Thymus (tissue), 11 donors: ENCODE measurements around the gene PDP2. TPM values are rescaled to one million over a fixed set of nuclear protein-coding genes. Genes with fewer than 3 reads are reported as not detected.
"Not testable (repeated sequence)": the region's sequence is repeated elsewhere in the genome, so short reads cannot be mapped to it uniquely, and the experiment has no call there.

Experiments
- DNase-seq, 9 donors: peaks; one replicate each; pipeline ENCODE4 v3.0.0-alpha.2; 2013; ENCODE audit warnings: low spot score in 9 of 9, low read depth in 6 of 9, missing footprints in 1 of 9
- H3K27ac ChIP-seq, 2 donors: one replicate each; pipeline ENCODE4 v1.5.1; 2013; ENCODE audit warnings: control low read depth in 1 of 2, low read depth in 1 of 2, low read length in 1 of 2, mild to moderate bottlenecking in 1 of 2, moderate library complexity in 1 of 2
- H3K27me3 ChIP-seq, 2 donors: one replicate each; pipeline ENCODE4 v1.5.1; 2013; ENCODE audit warnings: low read length in 1 of 2; ENCODE audit not compliant: control insufficient read depth in 2 of 2, insufficient read depth in 1 of 2
- H3K36me3 ChIP-seq, 2 donors: one replicate each; pipeline ENCODE4 v1.5.1; 2013; ENCODE audit warnings: low read length in 1 of 2, mild to moderate bottlenecking in 1 of 2, moderate library complexity in 1 of 2; ENCODE audit not compliant: control insufficient read depth in 2 of 2, insufficient read depth in 2 of 2
- H3K4me1 ChIP-seq, 2 donors: one replicate each; pipeline ENCODE4 v1.5.1; 2013; ENCODE audit warnings: low read length in 2 of 2; ENCODE audit not compliant: control insufficient read depth in 2 of 2, insufficient read depth in 2 of 2
- H3K4me3 ChIP-seq, 2 donors: one replicate each; pipeline ENCODE4 v1.5.1; 2013; ENCODE audit warnings: low read length in 2 of 2, control low read depth in 1 of 2, mild to moderate bottlenecking in 1 of 2
- H3K9me3 ChIP-seq, 2 donors: one replicate each; pipeline ENCODE4 v1.5.1; 2013; ENCODE audit warnings: low read length in 1 of 2, mild to moderate bottlenecking in 1 of 2; ENCODE audit not compliant: control insufficient read depth in 2 of 2, insufficient read depth in 1 of 2
- WGBS: extraction: QIAGEN DNeasy Blood & Tissue Kit; methylation state at CpG from one replicate; pipeline ENCODE4 v1.1.7; 2013; 5-methylcytosine and 5-hydroxymethylcytosine counted together
- polyA plus RNA-seq: library from polyadenylated mRNA; stranded (reverse); fragments of 200-250 nt; gene quantifications from one replicate; pipeline ENCODE4 v1.2.3, GENCODE V29; 2013
- total RNA-seq: library from RNA; stranded (reverse); fragments of 120-200 nt; gene quantifications from one replicate; pipeline ENCODE4 v1.2.4, GENCODE V29; 2013
- donor health status: healthy.

The PDP2 gene
- total and polyA plus RNA-seq, 2 donors, result 2.5 to 2.8 TPM

DNA sequence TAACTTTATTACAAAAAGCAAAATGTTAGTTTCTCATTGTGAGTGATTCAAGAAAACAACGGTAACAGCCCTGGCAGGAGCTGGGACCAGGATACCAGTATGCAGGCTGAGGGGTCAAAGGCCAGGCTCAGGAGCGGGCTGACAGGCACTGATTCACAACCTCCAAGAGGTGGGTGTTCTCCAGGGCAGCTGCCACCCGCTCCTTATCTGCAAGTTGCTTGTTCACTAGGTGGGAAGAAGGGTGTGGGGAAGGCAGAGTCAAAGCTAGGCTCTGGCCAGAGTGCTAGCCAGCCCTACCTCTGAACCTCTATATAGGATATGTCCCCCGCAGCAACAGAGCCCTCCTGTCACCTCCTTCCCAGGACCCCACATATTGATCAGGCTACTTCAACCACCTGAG, 51.8 kb downstream of the PDP2 start:
- Histone ChIP-seq H3K9me3 (no peaks in the 10 kb centered on the region), H3K4me1 (peaks cover 15 to 16% of the 10 kb centered on the region in 2 donors), H3K27ac (no peak overlapping the region), H3K36me3 (peaks cover 7 to 9% of the 10 kb centered on the region in 2 donors), H3K4me3 (no peak overlapping the region), H3K27me3 (peaks cover 2 to 11% of the 10 kb centered on the region in 2 donors)
- DNase-seq, result no peak
- WGBS, result over 99% methylated on average over 4 of the region's 4 CpGs

DNA sequence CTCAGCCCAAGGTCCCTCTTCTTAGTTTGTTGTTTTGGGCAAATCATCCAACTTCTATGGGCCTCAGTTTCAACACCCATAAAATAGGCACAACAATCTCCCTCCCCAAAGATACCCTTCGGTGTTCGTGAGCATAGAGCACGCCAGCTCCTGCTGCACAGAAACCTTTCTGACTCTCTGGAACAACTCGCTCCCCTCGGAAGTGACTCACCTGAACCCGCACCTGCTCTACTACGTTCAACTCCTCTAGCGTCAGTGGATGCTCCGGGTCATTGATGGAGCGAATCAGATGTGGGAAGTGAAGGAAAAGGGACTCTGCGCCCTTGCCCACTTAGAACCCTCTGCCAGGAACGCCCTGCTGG, 53.4 kb downstream of the PDP2 start:
- peaks cover 12 to 13% of the 10 kb centered on the region in 2 donors for H3K36me3 ChIP-seq
- H3K27me3 ChIP-seq, result no peaks in the 10 kb centered on the region
- 4% methylated on average over 12 of the region's 12 CpGs for WGBS
- H3K4me3 ChIP-seq, result peak overlapping the region; percentile 87 to 97
- DNase-seq, result no peak
- H3K4me1 ChIP-seq, result peaks cover 15 to 16% of the 10 kb centered on the region in 2 donors
- peak overlapping the region; percentile 79 to 95 for H3K27ac ChIP-seq
- no peaks in the 10 kb centered on the region for H3K9me3 ChIP-seq

DNA sequence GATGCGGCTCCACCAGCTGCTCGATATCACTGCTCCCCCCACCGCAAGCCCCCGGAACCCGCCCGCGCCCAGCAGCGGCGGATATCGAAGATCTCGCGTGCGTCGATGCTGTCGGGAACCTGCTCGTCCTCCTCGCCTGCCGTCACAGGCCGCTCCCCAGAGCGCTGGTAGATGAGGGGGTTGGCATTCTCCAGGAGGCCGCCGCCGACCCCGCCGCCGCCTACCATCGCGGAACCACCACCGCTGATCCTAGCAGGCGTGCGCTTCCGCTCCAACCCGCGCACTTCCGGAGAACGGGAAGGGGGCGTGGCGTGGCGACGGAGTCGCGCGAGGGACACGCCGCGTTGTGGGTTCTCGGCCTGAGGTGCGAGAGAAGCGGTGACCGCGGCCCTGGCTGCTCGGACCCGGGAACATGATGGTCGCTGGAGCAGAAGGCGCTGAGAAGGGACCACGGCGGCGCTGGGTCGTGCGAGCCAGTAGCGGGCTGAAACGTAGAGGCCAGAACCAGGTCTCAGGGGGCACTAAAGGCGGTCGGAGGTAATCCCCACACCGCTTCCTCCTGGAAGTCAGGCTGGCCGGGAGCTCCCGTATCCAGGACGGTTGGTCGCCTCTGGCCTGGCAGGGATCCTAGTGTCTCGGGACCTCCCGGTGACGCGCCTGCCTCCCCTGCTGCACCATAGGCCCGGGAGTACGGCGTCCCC, 54.0 kb downstream of the PDP2 start, which contains the start of gene CIAO2B:
Gene CIAO2B, minus strand, starts transcription at position 265 of the 701 bp plus-strand sequence. Its CDS starts 38 bp downstream, at position 227.
- peak; percentile 64 to 91 (median 81) for DNase-seq
- no peaks in the 10 kb centered on the region for H3K9me3 ChIP-seq
- peak within 1 kb of the TSS; percentile 87 to 97 for H3K4me3 ChIP-seq
- peaks cover 12 to 14% of the 10 kb centered on the region in 2 donors for H3K36me3 ChIP-seq
- under 1% methylated on average over 76 of the region's 76 CpGs for WGBS
- peak within 1 kb of the TSS; percentile 79 to 95 for H3K27ac ChIP-seq
- no peaks in the 10 kb centered on the region for H3K27me3 ChIP-seq
- H3K4me1 ChIP-seq, result peaks cover 15 to 16% of the 10 kb centered on the region in 2 donors

DNA sequence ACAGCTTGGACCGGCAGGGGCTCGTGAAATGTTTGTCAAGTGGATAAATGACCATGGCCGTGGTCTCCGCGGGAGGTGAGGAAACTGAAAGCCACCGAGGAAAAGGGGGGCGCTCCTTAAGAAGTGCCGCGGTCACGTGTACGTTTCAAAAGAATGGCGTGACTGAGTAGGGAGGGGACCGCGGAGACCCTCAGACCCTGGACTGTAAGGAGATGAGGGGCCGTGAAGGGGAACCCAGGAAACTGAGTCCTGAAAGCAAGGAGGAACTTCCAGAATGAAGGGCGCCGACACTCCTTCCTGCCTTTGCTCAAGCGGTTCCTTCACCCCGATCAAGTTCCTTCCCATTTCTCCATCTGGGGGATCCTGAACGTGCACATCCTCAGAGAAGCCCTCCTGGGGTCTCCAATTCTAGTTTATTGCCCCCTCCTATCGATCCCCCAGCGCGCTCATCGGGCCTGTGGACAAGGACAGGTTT, 54.6 kb downstream of the PDP2 start:
- Histone ChIP-seq H3K27ac (peak overlapping the region; percentile 79 to 95), H3K4me3 (peak overlapping the region; percentile 87 to 97), H3K4me1 (peaks cover 15 to 16% of the 10 kb centered on the region in 2 donors), H3K36me3 (peaks cover 13 to 20% of the 10 kb centered on the region in 2 donors)
- not testable (repeated sequence) for DNase-seq, H3K27me3 ChIP-seq, H3K9me3 ChIP-seq
- WGBS, result 3% methylated on average over 21 of the region's 24 CpGs

DNA sequence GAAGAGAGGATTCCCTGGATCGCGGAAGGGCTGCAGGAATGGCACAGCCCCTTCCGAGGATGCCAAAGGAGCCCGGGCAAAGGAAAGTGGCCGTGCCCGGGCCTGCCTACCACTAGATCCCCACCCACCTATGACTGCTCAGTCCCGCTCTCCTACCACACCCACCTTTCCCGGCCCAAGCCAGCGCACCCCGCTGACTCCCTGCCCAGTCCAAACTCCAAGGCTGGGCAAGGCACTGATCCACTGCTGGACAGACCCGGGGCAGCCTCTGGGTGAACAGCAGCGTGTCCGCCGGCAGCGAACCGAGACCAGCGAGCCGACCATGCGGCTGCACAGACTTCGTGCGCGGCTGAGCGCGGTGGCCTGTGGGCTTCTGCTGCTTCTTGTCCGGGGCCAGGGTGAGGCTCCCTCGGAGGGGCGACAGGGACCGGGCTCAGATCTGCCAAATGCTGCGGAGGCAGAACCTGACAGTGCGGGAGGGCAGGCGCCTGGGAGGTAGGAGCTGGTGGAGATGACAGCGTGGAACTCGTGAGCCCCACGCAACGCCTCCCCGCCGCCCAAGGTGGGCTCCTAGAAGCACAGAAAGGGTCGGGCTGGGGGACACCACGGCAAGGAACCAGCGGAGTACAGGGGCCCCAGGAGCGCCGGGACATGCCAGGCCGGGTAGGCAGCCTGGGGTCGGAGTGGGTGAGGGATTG, 55.1 kb downstream of the PDP2 start, which contains the start of gene CES2:
Gene CES2, plus strand, starts transcription at position 203 of the 698 bp plus-strand sequence. Its CDS starts 120 bp downstream, at position 323.
- Histone ChIP-seq H3K4me1 (peaks cover 15 to 16% of the 10 kb centered on the region in 2 donors), H3K27me3 (no peaks in the 10 kb centered on the region), H3K4me3 (peak within 1 kb of the TSS; percentile 87 to 97), H3K9me3 (no peaks in the 10 kb centered on the region), H3K36me3 (peaks cover 18 to 23% of the 10 kb centered on the region in 2 donors), H3K27ac (peak within 1 kb of the TSS; percentile 79 to 95)
- DNase-seq, result no peak
- WGBS, result 78% methylated on average over 44 of the region's 44 CpGs

DNA sequence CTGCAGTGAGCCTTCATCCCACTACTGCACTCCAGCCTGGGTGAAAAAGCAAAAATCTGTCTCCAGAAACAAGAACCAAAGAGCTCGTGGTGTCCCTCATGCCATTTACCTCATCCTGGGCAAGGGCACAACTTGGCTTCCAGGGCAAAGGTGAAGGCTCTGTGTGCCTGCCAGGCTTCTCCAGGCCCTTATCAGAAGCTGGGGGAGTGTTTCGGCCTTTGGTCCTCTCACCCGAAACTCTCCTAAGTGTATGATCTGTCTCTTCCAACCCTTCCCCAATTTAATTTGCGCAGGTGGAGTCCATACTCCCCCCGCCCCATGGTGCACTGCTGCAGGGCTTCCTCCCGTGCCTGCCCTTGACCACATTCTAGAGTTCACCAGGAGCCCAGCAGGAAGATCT, 56.1 kb downstream of the PDP2 start:
- Histone ChIP-seq H3K36me3 (peaks cover 28 to 30% of the 10 kb centered on the region in 2 donors), H3K27me3 (no peaks in the 10 kb centered on the region), H3K27ac (no peak overlapping the region), H3K4me1 (peaks cover 15 to 16% of the 10 kb centered on the region in 2 donors), H3K4me3 (no peak overlapping the region), H3K9me3 (no peaks in the 10 kb centered on the region)
- WGBS, result 95% methylated on average over 6 of the region's 6 CpGs
- no peak for DNase-seq

DNA sequence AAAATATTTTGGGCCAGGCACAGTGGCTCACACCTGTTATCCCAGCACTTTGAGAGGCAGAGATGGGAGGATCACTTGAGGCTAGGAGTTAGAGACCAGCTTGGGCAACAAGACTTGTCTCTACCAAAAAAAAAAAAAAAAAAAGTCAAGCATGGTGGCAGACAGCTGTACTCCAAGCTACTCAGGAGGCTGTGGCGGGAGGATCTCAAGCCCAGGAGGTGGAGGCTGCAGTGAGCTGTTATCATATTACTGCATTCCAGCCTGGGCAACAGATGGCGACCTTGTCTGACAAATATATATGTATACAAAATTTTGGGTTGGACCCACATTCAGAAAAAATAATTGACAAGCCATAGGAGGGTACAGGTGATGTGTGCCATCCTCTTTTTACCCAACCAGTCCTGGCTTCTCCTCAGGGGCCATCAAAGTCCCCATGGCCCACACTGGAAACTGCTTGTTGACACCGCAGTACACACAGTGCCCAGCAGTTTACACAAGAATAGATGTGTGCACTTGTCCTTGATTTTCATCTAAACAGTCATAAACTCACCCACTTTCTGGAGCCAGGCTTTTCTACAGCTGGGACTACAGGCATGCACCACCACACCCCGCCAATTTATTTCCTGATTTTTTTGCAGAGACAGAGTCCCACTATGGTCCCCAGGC, 56.7 kb downstream of the PDP2 start:
- no peak for DNase-seq
- Histone ChIP-seq H3K27ac (no peak overlapping the region), H3K4me1 (peaks cover 15 to 16% of the 10 kb centered on the region in 2 donors), H3K4me3 (no peak overlapping the region), H3K36me3 (peaks cover 32 to 36% of the 10 kb centered on the region in 2 donors), H3K27me3 (no peaks in the 10 kb centered on the region), H3K9me3 (no peaks in the 10 kb centered on the region)
- 96% methylated on average over 4 of the region's 4 CpGs for WGBS

DNA sequence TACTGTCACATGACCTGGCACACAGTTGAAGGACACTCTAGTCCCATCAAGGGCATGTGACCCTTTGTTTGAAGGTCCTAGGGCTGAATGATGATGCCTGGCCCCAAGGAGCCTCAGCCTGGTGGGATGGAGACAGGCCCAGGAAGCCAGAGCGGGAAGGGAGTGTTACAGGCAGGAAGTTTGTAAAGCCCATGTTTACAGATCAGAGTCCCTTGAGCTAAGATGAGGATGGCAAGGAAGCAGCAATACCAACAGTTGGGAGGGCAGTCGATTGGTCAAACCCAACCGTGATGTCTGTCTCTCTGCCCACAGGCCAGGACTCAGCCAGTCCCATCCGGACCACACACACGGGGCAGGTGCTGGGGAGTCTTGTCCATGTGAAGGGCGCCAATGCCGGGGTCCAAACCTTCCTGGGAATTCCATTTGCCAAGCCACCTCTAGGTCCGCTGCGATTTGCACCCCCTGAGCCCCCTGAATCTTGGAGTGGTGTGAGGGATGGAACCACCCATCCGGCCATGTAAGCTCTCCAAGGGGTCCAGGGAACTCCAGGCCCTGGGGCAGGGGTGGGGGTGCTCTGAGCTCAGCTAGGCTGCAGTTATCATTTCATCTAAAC, 57.5 kb downstream of the PDP2 start:
- no peak for DNase-seq
- Histone ChIP-seq H3K9me3 (no peaks in the 10 kb centered on the region), H3K36me3 (peaks cover 33 to 40% of the 10 kb centered on the region in 2 donors), H3K4me3 (no peak overlapping the region), H3K4me1 (peaks cover 11 to 15% of the 10 kb centered on the region in 2 donors), H3K27ac (no peak overlapping the region), H3K27me3 (no peaks in the 10 kb centered on the region)
- WGBS, result 97% methylated on average over 10 of the region's 10 CpGs
